Measurements from ENCODE around the gene TCHP.

The TCHP gene

DNA sequence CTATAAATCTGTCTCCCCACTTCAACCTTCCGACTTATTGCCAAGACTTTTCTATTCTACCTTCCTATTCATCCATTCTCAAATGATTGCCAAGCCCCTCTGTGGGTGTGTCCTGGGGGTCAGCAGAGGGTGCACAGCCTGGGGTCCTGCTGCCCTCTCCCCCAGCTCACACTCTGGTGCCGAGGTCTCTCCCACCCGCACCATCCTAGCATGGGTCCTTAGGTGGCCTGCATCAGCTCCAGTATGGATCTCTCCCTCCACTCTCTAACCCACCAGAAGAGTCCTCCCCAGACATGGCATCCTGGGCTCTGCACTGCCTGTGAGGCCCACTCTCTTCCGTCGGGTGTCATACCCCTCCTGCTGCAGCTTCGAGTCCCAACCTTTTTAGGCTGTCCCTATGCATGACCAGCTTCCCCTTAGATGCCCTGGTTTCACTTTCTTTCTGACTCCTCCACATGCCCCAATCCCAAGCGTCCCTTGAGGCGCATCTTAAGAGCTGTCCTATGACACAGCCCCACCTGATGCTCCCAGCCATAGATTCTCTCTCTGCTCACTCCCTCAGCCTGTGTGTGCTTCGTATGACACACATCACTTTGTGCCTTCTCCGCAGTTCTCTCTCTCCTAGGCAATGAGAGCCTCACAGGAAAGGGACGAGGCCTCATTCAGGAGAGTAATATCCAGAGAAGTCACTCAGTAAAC is 52.2 kb downstream of the TCHP start:
- no peak for DNase-seq (ENCODE audit: extremely low read depth, insufficient read length)
- peaks cover 29% of the 10 kb centered on the region for H3K36me3 ChIP-seq (ENCODE audit: control insufficient read depth, insufficient read depth, low read length)
- H3K4me3 ChIP-seq (replicated peaks; ENCODE audit: low read depth, low read length): no peak overlapping the region
- H3K27me3 ChIP-seq (replicated peaks; ENCODE audit: control insufficient read depth, insufficient read depth, low read length): no peaks in the 10 kb centered on the region
- TF ChIP-seq, protein P1, sequence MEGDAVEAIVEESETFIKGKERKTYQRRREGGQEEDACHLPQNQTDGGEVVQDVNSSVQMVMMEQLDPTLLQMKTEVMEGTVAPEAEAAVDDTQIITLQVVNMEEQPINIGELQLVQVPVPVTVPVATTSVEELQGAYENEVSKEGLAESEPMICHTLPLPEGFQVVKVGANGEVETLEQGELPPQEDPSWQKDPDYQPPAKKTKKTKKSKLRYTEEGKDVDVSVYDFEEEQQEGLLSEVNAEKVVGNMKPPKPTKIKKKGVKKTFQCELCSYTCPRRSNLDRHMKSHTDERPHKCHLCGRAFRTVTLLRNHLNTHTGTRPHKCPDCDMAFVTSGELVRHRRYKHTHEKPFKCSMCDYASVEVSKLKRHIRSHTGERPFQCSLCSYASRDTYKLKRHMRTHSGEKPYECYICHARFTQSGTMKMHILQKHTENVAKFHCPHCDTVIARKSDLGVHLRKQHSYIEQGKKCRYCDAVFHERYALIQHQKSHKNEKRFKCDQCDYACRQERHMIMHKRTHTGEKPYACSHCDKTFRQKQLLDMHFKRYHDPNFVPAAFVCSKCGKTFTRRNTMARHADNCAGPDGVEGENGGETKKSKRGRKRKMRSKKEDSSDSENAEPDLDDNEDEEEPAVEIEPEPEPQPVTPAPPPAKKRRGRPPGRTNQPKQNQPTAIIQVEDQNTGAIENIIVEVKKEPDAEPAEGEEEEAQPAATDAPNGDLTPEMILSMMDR (IDR thresholded peaks at IDR 0.05; ENCODE audit: insufficient read depth, low read length, poor library complexity, severe bottlenecking): no peak

DNA sequence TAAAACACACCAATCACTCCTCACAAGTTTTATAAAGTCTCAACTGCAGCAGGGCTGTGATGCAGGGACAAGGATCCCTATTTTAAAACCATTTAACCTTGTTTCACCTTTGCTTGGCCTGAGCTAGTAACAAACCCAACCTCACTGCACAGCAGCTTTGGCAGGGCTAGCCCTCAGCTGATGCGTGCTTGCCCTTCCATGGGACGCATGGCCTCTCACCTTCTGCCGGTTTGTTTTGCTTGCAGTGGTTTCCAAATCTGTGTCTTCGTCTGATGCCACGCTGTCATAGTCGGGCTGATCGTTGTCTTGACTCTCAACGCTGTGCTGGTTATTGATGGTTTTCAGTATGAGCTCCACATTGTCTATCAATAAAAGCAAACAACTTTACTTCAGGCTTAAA is 52.8 kb downstream of the TCHP start:
- TF ChIP-seq, protein P1 (IDR thresholded peaks at IDR 0.05; ENCODE audit: insufficient read depth, low read length, poor library complexity, severe bottlenecking): no peak
- Histone ChIP-seq H3K36me3 (ENCODE audit: control insufficient read depth, insufficient read depth, low read length) (peaks cover 25% of the 10 kb centered on the region), H3K27me3 (replicated peaks; ENCODE audit: control insufficient read depth, insufficient read depth, low read length) (no peaks in the 10 kb centered on the region), H3K4me3 (replicated peaks; ENCODE audit: low read depth, low read length) (no peak overlapping the region)
- no peak for DNase-seq (ENCODE audit: extremely low read depth, insufficient read length)

DNA sequence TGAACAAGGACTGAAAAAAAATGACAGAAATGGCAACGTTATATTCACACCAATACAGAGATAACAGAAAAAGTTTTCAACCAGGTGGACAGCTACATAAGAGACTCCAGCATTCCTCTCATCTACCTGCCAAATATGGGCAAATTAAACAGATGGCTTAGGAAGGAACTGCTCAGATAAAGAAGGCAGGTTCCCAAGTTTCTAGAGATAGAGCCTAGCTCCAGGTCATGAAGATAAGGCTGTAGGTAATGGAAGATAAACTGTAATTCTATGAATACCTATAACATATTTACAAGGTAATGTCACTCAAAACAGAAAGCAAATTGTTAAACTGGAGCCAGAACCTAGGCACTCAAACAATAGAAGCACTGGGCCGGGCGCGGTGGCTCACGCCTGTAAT is 53.6 kb downstream of the TCHP start:
- Histone ChIP-seq H3K36me3 (ENCODE audit: control insufficient read depth, insufficient read depth, low read length) (peaks cover 22% of the 10 kb centered on the region), H3K27me3 (replicated peaks; ENCODE audit: control insufficient read depth, insufficient read depth, low read length) (no peaks in the 10 kb centered on the region), H3K4me3 (replicated peaks; ENCODE audit: low read depth, low read length) (no peak overlapping the region)
- DNase-seq (ENCODE audit: extremely low read depth, insufficient read length): no peak
- TF ChIP-seq, protein P1 (IDR thresholded peaks at IDR 0.05; ENCODE audit: insufficient read depth, low read length, poor library complexity, severe bottlenecking): no peak

DNA sequence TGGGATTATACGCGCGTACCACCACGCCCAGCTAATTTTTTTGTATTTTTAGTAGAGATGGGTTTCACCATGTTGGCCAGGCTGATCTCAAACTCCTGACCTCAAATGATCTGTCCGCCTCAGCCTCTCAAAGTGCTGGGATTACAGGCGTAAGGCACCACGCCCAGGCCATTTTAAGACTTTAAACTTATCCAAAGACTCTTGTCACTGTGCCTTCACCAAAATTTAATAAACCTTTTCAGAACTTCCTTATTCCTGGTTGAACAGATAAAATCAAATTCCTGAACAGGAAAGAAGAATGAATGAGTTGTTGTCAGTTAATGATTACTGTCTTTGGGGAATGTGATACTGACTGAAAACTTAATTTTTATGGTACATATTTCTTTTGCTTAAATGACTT is 58.3 kb downstream of the TCHP start:
- peaks cover 19% of the 10 kb centered on the region for H3K36me3 ChIP-seq (ENCODE audit: control insufficient read depth, insufficient read depth, low read length)
- DNase-seq (ENCODE audit: extremely low read depth, insufficient read length): no peak
- TF ChIP-seq, protein P1 (IDR thresholded peaks at IDR 0.05; ENCODE audit: insufficient read depth, low read length, poor library complexity, severe bottlenecking): no peak
- no peak overlapping the region for H3K4me3 ChIP-seq (replicated peaks; ENCODE audit: low read depth, low read length)
- H3K27me3 ChIP-seq (replicated peaks; ENCODE audit: control insufficient read depth, insufficient read depth, low read length): no peaks in the 10 kb centered on the region

DNA sequence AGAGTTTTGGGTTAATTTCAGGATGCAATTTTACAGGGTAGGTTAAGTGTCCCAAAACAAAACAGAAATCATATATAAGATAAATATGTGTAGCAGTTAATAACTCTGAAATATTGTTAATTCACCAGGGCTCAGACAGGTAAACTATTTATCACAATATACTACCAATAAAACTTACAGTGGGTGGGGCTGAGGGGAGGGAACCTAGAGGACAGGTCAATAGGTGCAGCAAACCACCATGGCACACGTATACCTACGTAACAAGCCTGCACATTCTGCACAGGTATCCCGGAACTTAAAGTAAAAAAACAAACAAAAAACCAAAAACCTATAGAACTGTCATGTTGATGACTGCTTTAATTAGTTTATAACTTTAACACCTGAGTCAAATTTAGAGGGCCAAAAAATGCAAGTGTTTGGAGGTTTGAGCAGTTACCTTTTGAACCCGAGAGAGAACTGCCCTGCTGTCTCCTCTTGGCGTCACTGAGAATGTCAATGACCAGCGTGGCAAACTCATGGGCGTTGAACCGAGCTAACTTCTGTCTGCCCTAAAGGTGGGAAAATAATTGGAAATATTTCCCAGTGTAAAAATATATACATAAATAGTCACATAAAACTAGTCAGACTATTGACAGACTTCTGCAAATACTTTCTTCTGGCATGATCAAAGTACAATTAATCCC is 59.5 kb downstream of the TCHP start:
- peaks cover 23% of the 10 kb centered on the region for H3K36me3 ChIP-seq (ENCODE audit: control insufficient read depth, insufficient read depth, low read length)
- no peak for DNase-seq (ENCODE audit: extremely low read depth, insufficient read length)
- TF ChIP-seq, protein P1 (IDR thresholded peaks at IDR 0.05; ENCODE audit: insufficient read depth, low read length, poor library complexity, severe bottlenecking): no peak
- H3K27me3 ChIP-seq (replicated peaks; ENCODE audit: control insufficient read depth, insufficient read depth, low read length): no peaks in the 10 kb centered on the region
- no peak overlapping the region for H3K4me3 ChIP-seq (replicated peaks; ENCODE audit: low read depth, low read length)
